Measurements from ENCODE around the gene CD2BP2. TPM values are rescaled to one million over a fixed set of nuclear protein-coding genes. Genes with fewer than 3 reads are reported as not detected.

Gene CD2BP2
- total and polyA plus RNA-seq, 2 of the 13 experiments (the other 11 are each of a cell fraction or from before 2014, with no cell fraction given) = 24.9 to 54.6 TPM

GRCh38 chr16:30335598-30336474 lies 19.3 kb downstream of the CD2BP2 start (continued):
- TF ChIP-seq, protein P1, sequence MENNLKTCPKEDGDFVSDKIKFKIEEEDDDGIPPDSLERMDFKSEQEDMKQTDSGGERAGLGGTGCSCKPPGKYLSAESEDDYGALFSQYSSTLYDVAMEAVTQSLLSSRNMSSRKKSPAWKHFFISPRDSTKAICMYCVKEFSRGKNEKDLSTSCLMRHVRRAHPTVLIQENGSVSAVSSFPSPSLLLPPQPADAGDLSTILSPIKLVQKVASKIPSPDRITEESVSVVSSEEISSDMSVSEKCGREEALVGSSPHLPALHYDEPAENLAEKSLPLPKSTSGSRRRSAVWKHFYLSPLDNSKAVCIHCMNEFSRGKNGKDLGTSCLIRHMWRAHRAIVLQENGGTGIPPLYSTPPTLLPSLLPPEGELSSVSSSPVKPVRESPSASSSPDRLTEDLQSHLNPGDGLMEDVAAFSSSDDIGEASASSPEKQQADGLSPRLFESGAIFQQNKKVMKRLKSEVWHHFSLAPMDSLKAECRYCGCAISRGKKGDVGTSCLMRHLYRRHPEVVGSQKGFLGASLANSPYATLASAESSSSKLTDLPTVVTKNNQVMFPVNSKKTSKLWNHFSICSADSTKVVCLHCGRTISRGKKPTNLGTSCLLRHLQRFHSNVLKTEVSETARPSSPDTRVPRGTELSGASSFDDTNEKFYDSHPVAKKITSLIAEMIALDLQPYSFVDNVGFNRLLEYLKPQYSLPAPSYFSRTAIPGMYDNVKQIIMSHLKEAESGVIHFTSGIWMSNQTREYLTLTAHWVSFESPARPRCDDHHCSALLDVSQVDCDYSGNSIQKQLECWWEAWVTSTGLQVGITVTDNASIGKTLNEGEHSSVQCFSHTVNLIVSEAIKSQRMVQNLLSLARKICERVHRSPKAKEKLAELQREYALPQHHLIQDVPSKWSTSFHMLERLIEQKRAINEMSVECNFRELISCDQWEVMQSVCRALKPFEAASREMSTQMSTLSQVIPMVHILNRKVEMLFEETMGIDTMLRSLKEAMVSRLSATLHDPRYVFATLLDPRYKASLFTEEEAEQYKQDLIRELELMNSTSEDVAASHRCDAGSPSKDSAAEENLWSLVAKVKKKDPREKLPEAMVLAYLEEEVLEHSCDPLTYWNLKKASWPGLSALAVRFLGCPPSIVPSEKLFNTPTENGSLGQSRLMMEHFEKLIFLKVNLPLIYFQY (CRISPR knock-in tag; IDR thresholded peaks at IDR 0.05; ENCODE audit: borderline replicate concordance) = peak; percentile 69; the same call in 1 of the 2 replicates
- no peak for TF ChIP-seq U2AF2 (IDR thresholded peaks at IDR 0.05; ENCODE audit: low read depth, low read length)
- TF ChIP-seq, protein P2, sequence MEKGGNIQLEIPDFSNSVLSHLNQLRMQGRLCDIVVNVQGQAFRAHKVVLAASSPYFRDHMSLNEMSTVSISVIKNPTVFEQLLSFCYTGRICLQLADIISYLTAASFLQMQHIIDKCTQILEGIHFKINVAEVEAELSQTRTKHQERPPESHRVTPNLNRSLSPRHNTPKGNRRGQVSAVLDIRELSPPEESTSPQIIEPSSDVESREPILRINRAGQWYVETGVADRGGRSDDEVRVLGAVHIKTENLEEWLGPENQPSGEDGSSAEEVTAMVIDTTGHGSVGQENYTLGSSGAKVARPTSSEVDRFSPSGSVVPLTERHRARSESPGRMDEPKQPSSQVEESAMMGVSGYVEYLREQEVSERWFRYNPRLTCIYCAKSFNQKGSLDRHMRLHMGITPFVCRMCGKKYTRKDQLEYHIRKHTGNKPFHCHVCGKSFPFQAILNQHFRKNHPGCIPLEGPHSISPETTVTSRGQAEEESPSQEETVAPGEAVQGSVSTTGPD (CRISPR knock-in tag; IDR thresholded peaks at IDR 0.05) = no peak
- TF ChIP-seq EZH2 (conservative IDR thresholded peaks at IDR 0.05; ENCODE audit: low read depth, low read length) = no peak
- TF ChIP-seq BRCA1 (CRISPR knock-in tag; IDR thresholded peaks at IDR 0.05) = no peak; the same call in 1 of the 2 replicates
- no peak; the same call in 1 of the 2 replicates for TF ChIP-seq MIXL1 (CRISPR knock-in tag; IDR thresholded peaks at IDR 0.05)
- TF ChIP-seq, protein P3, sequence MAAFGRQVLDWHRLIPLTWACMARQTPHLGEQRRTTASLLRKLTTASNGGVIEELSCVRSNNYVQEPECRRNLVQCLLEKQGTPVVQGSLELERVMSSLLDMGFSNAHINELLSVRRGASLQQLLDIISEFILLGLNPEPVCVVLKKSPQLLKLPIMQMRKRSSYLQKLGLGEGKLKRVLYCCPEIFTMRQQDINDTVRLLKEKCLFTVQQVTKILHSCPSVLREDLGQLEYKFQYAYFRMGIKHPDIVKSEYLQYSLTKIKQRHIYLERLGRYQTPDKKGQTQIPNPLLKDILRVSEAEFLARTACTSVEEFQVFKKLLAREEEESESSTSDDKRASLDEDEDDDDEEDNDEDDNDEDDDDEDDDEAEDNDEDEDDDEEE (CRISPR knock-in tag; IDR thresholded peaks at IDR 0.05) = peak; percentile 75
- no peak; the same call in 1 of the 2 replicates for TF ChIP-seq SSRP1 (CRISPR knock-in tag; IDR thresholded peaks at IDR 0.05)
- TF ChIP-seq HNF1B (CRISPR knock-in tag; IDR thresholded peaks at IDR 0.05) = peak; percentile 94
- no peak for TF ChIP-seq ZNF546 (CRISPR knock-in tag; conservative IDR thresholded peaks at IDR 0.05)
- no peak; the same call in 1 of the 2 replicates for TF ChIP-seq MNT (IDR thresholded peaks at IDR 0.05)
- no peak for TF ChIP-seq AKAP8 (CRISPR knock-in tag; IDR thresholded peaks at IDR 0.05)
- TF ChIP-seq FIP1L1 (IDR thresholded peaks at IDR 0.05; ENCODE audit: borderline replicate concordance, insufficient read depth, low read depth, low read length) = no peak
- no peak; the same call in 1 of the 2 replicates for TF ChIP-seq ZSCAN5A (CRISPR knock-in tag; IDR thresholded peaks at IDR 0.05; ENCODE audit: borderline replicate concordance)
- TF ChIP-seq REXO4 (CRISPR knock-in tag; IDR thresholded peaks at IDR 0.05; ENCODE audit: borderline replicate concordance) = no peak
- TF ChIP-seq ZNF83 (CRISPR knock-in tag; IDR thresholded peaks at IDR 0.05; ENCODE audit: borderline replicate concordance) = peak; percentile 71; the same call in 1 of the 2 replicates
